ENCODE results near the gene RPP40. TPM values are rescaled to one million over a fixed set of nuclear protein-coding genes. Genes with fewer than 3 reads are reported as not detected.
"Not testable (repeated sequence)": the region's sequence is repeated elsewhere in the genome, so short reads cannot be mapped to it uniquely, and the experiment has no call there.

Gene RPP40, protein sequence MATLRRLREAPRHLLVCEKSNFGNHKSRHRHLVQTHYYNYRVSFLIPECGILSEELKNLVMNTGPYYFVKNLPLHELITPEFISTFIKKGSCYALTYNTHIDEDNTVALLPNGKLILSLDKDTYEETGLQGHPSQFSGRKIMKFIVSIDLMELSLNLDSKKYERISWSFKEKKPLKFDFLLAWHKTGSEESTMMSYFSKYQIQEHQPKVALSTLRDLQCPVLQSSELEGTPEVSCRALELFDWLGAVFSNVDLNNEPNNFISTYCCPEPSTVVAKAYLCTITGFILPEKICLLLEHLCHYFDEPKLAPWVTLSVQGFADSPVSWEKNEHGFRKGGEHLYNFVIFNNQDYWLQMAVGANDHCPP
- 9.2 TPM for total RNA-seq

DNA sequence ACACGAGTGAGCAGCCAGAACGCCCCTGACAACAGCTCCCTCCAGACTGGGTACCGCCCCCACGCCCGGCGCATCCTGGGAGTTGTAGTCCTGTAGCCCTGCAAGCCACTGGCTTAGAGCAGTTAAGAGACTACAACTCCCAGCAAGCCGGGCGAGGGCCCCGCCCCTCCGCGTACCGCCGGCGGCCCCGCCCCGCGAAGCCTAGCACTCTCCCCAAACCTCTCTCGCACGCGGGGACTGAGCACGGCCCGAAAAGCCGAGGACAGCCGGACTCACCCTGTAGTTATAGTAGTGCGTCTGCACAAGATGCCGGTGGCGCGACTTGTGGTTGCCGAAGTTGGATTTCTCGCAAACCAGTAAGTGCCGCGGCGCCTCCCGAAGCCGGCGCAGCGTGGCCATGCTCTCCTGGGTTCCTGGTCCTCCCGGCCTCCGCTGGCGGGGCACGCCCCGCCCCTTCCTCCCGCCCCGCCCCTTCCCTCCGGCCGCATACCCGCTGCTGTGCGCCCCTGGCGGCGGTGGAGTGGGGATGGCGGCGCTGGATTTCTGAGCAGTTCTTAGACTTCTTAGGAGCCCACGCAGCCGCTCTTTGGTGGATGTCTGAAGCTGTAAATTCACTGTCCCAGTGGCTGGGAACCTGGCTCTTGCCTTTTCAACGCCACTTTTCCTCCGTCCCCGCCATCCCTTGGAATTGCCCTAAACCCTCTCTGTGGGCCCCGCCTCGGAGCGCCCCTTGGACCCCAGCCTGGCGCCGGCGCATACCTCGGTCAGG lies at the start of gene RPP40:
RPP40 (minus strand) TSS at position 434 of the 769 bp plus-strand sequence; CDS start at position 399, 35 bp downstream.
- DNase-seq: peak; percentile 92

DNA sequence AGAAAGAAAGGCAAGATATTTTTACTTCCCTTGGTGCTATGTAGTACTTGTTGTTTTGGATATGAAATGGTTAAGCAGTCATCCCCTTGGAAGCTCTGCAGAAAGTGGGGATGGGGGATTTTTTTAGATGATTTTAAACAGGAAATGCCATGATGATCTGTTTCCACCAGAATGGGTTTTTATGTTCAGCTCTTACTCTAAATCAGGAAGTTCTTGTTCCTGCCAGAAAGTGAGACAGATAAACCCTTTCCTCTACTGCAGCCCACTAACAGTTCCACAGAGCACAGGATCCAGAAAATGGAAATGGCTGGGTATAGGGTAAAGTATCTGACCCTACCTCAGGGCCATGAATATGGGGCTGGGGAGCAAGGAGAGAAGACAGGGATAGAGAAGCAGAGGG lies 49.2 kb upstream of the RPP40 start:
- DNase-seq: peak; percentile 67

DNA sequence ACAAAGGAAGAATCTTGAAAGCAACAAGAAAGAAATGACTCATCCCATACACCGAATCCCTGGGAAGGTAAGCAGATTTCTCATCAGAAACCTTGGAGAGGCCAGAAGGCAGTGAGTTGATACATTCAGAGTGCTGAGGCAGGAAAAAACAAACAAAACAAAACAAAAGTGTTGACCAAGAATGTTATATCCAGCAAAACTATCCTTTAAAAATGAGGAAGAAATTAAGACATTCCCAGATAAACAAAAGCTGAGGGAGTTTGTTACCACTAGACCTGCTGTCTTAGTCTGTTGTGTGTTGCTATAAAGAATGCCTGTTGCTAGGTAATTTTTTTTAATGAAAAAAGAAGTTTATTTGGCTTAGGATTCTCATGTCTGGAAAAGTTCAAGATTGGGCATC lies 47.6 kb upstream of the RPP40 start:
- DNase-seq: no peak

DNA sequence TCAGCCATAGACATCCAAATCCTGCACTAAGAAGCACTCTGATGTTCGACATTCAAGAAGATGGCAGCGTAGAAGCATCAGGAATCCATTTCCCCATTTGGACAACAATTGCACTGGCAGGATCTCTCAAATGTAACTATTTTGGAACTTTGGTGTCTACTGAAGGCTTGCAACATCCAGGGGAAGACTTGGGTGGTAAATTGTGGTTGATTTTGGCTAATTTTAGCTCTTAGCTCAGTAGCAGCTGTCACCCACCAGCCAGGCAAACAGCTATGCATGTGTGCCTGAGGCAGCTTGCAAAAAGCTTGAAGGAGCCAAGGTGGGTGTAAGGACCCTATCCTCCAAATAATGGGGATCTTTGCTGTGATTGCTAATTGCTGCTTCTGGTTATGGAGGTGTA lies 46.2 kb upstream of the RPP40 start:
- DNase-seq: no peak

DNA sequence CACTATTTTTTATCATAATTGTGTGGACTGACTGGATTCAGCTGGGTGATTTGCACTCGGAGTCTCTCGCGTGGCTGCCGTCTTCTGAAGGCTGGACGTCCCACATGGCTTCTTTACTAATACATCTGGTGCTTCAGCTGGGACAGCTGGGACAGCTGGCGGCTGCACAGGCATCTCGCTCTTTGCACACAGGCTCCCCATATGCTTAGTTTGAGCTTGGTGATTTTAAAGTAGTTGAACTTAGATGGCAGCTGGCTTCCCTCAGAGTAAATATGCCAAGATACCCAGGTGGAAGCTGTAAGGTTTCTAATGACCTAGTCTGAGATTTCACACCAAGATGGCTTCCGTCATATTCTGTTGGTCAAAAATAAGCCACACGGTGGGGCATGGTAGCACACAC lies 42.6 kb upstream of the RPP40 start:
- DNase-seq: peak; percentile 21

DNA sequence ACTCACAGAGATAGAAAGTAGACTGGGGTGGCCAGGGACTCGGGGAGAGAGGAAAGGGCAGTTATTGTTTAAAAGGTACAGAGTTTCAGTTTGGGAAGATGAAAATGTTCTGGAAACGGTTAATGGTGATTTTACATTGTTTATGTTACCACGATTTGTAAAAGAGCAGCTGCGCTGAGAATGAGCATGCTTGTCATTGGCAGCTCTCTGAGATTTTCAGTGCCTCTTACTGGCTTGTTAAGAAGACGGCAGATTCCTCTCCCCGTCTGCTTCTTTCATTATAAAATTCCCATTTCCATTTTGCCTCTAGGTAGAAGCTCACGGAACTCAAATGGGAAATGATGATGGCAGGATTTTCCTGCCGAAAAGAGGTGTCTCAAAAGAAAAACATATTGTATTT lies 41.6 kb upstream of the RPP40 start:
- peak; percentile 22 for DNase-seq

DNA sequence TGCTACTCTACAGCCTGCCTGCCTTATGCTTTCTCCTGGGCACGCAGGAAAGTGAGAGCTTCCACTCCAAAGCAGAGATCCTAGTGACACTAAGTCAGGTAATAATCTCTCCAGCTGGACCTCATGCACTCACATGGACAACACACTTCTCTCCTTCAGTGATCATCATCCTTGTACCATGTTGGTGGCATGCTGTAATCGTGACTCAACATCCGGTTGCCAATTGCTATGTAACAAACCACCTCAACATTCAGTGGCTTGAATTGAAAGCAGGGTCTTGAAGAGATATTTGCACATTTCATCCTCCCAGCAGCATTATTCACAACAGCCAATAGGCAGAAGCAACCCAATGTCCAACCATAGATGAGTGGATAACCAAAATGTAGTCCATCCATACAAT lies 41.0 kb upstream of the RPP40 start:
- DNase-seq: no peak

DNA sequence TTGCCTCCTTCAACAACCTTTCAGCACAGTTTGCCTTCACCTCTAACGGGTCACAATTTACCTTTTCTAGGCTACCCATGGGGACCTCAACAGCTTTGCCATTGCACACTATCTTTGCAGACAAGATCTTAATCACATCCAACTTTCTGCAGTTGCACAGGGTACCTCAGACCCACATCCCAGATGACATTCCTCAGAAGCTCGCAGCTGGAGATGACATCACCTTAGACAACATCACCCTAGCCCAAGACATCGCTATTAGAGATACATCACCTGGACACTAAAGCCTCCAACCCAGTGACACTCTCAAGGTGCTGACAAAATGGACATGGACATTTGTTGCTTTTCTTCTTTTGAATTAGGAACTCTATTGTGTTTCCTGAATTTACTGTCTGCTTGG lies 38.6 kb upstream of the RPP40 start:
- no peak for DNase-seq

DNA sequence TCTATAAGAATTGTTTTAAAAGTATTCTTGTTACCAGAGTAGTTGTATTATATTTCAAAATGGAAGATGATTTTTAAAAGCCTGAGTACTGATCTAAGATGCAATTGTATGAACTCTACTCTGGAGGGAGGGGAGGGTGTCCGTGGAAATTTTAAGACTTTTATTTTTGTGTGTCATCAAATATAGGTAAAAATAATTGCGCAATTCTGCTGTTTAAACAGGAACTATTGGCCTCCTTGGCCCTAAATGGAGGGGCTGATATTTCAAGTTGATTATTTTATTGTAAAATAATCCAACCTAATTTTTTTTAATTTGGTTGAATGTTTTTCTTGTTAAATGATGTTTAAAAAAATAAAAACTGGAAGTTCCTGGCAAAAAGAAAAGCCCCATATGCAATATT lies 38.1 kb upstream of the RPP40 start:
- DNase-seq: no peak

DNA sequence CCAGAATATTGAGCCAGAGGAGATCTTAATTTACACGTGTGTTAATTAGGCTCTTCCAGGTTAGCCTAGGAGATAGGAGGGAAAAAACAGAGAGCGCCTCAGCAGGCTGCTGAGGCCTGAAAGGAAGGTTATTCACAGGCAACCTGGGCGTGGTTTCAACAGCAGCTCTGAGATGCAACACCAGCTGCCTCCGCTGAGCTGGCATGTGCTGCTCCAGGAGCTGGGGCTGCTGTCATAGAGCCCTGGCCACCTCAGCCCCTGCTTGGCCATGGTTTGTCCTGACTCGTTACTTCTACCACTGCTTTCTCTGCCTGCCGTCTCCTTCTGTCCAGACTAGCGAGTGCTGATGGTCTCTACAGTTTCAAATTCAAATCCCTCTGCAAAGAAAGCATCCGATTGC lies 32.4 kb upstream of the RPP40 start:
- DNase-seq: no peak

DNA sequence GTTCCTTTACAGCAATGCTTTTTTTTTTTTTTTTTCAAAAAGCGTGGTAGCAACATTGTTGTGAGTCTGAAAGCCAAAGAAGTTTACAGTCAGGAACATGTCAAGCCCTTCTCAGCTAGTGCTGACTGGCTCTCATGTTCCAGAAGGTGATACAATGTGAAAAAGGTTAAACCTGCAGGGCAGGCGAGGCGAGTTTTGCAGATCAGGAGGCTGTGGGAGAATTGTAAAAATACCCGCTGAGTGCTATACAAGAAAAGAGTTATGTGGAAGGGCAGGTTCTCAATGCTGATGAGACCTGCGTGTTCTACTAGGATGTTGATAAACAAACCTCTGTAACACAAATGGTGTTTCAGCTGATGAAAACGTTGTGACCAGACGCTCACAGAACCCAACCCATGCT lies 30.9 kb upstream of the RPP40 start:
- DNase-seq: no peak

DNA sequence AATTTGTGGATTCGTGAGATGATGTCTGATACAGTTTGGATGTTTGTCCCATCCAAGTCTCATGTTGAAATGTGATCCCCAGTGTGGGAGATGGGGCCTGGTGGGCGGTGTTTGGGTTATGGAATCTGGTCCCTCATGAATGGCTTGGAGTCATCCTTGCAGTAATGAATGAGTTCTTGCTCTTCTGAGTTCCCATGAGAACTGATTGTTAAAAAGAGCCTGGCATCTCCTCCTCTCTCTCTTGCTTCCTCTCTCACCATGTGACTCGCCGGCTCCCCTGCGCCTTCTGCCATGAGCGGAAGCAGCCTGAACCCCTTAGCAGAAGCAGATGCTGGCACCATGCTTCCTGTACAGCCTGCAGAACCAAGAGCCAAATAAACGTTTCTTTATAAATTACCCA lies 30.5 kb upstream of the RPP40 start:
- no peak for DNase-seq

DNA sequence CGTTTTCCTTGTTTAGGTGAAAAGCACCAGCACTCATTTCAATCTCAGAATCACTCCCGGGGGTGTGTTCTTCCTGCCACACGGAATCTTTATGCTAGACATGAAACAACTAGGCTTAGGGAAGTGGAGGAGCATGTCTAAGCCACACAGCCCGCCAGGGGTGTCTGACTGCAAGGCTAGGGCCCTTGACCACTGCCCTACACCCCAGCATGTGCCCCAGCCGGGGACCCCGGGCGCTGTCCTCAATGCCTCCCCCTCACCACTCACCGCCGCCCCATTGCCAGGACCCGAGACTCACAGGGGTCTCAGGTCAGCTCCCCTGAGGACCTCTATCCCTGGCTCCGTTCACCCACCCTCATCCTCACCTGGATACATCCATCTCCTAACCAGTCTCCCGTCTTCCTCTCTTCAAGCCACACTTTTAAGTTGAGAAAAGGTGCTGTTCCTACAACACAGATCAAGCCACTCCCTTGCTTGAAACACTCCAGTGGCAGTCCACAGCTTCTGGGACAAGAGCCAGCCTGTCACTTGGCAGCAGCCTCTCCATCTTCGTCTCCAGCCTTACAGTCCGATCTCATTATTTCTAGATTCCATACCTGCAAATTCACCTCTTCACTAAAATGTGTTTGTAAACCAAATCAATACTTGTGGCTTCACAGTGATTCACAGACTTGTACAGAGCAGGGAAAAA lies 29.5 kb upstream of the RPP40 start:
- DNase-seq: not testable (repeated sequence)

DNA sequence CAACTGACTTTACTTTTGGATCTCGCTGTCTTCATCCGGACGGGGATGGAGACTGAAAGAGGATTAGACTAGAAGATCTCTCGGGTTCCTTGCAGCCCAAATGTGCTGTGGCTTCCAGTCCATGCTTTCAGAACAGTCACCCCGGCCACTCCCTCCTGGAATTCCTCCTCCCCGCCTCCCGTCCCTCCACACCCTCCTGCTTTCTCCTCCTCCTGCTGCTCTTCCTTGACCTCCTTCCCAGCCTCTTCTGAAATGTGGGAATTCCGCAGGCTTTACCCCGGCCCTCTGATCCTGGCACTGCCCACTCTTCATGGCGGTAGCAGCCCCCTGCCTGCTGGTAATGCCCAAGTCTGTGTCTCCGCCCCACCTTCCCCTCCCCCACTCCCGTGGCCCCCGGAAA lies 28.9 kb upstream of the RPP40 start:
- not testable (repeated sequence) for DNase-seq

DNA sequence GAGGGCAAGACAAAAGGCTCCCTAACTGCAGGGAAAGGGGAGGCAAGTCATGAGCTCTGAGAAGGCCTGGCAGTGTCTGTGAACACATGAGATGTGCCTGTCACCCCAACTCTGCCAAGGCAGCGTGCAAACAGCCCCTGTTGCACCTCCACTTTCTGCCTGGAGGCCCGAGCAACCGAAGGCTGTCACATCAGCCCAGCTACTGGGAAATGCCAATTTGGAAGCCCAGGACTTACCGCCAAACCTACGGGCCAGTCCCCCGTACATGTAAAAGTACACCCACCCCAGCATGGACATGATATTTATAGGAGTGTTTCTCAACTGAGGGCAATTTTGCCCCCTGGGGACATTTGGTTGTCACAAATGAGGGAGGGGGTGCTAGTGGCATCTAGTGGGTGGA lies 27.3 kb upstream of the RPP40 start:
- DNase-seq: no peak

DNA sequence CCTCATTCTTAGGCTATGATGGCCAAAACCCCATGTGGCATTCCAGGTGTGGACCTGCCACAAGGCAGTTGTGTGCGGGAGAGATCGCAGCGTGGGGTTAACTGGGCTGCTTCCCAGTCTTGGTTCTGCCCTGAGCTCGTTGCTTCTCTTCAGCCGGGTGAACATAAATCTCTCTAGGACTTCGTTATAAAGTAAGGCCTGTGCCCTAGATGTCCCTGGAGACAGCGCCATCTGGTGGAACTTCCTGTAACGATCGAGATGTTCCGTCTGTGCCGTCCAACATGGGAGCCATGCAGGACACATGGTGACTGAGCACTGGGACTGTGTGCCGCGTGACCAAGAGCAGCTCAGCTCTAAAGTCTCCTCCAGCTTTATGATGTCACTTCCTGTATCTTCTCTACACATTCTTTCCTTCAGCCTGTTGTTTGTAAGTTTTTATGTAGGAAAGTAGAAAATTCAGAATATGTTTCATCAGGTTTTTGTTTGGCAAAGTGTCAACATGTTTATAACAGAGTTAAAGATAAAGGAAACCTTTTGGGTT lies 26.8 kb upstream of the RPP40 start:
- DNase-seq: peak; percentile 73

DNA sequence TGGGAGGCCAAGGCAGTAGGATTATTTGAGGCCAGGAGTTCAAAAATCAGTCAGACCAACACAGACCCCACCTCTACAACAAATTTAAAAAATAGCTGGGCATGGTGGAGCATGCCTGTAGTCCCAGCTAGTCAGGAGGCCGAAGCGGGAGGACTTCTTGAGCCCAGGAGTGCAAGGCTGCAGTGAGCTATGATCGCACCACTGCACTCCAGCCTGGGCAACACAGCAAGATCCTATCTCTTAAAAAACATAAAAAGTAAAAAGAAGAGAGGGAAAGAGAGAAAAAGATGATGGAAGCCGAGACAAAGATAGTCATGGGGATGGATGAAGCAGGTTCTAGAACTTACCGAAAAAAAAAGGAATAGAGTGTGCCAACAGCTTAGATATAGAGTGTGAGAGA lies 25.8 kb upstream of the RPP40 start:
- no peak for DNase-seq

DNA sequence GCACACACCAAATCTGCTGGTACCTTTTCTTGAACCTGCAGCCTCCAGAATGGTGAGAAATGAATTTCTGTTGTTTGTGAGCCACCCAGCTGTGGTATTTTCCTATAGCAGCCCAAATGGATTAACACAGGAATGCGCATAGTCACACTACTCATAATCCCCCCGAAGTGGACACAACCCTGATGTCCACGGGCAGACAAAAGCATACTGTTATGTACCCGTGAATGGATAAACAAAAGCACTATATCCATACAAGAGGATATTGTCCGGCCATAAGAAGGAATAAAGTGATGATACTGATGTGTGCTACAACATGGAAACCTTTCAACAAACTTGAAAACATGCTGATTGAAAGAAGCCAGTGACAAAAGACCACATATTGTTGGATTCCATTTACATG lies 25.1 kb upstream of the RPP40 start:
- DNase-seq: no peak

DNA sequence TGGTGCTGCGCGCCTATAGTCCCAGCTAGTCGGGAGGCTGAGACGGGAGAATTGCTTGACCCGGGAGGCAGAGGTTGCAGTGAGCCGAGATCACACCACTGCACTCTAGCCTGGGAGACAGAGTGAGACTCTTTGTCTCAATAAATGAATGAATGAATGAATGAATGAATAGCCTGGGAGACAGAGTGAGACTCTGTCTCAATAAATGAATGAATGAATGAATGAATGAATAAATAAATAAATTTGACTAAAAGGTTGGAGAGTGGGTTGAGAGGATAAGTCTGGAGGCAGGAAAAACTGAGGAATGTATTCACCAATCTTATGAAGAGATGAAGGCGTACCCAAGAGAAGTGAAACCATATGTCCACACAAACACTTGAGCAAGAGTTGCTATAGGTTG lies 24.5 kb upstream of the RPP40 start:
- no peak for DNase-seq

DNA sequence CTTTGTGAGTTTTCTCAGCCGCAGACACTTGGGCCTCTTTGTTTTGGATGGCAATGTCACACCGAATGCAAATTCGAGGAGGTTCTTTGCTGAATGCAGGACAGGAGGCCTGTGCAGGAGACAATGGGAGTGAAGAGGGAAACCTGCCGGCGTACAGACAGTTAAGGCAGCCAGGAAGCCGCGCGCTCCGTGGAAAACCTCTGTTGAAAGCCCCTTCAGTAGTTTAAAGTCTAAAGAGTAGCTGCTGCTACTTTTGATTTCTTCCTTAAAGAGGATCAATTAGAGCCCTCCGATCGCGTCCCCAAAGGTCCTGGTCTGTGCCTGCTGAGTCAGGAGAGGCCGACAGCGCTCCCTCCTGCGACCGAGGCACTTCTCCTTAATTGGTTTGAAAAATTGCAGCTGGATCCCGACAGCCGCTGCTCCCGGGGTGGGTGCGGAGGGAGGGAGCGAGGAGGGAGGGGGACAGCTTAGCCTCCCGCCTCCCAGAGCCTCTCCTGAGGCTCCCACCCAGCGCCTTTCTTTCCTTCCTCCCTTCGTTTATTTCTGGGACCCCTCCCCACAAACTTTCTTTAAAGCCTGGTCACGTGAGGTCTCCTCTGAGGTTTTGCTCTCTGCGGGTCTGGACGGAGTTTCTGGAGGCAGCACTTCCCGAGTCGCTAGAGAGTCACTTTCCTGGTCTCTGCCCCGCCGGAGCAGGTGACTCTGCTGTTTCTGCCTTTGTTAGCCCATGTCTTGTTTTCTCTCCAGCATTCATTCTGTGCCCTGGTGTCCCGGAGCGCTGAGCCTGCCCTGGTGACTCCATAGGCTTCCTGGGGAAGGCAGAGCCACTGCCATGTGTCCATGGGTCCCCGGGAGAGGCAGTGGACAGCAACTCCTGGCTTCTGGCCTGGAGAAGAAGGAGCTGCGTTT lies 22.3 kb upstream of the RPP40 start:
- DNase-seq: peak; percentile 38

DNA sequence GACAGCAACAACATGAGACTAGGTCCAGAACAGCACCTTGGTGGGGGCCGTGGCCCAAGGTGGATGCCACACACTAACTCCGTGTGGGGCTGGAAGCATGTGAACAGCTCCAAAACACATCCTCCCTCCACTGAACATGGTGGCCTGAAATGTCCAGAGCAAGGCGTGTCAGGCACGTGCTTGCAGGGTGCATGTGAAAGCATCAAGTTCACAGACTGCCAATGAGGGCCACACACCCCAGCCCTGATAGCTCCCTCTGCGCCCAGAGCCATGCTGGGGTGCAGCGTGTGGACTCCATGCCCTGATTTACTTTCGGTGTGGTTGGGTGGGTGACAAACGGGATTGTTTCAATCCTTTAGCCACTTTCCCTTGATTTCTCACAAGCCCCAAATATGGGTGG lies 20.1 kb upstream of the RPP40 start:
- DNase-seq: no peak

DNA sequence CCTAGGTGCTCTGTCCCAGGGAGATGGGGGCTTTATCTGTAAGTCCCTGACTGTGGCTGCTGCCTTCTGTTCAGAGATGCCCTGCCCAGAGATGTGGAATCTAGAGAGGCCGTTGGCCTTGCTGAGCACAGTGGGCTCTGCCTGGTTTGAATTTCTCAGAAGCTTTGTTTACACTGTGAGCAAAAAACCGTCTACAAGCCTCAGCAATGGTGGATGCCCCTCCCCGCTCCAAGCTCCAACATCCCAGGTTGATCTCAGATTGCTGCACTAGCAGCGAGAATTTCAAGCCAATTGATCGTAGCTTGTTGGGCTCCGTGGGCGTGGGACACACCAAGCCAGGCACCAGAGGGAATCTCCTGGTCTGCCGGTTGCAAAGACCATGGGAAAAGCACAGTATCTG lies 16.3 kb upstream of the RPP40 start:
- DNase-seq: no peak
